HepG2 (cell line): ENCODE results near the gene ZBTB46. TPM values are rescaled to one million over a fixed set of nuclear protein-coding genes. Genes with fewer than 3 reads are reported as not detected.

ENCODE experiments used
- FOXK2 ChIP-seq: fragments of 450-650 bp; IDR thresholded peaks from 2 replicates; pipeline ENCODE4 v1.6.1; 2016
- ISX ChIP-seq: sonication (generic); formaldehyde crosslinking; conservative IDR thresholded peaks from 2 replicates; pipeline ENCODE4 v1.5.0; 2020; ENCODE audit warnings: missing genetic modification reagents
- MZF1 ChIP-seq: sonication (generic); formaldehyde crosslinking; IDR thresholded peaks from 2 replicates; pipeline ENCODE4 v1.8.1; 2023; ENCODE audit warnings: mild to moderate bottlenecking, missing genetic modification reagents, borderline replicate concordance
- PITX1 ChIP-seq: sonication (generic); formaldehyde crosslinking; IDR thresholded peaks from 2 replicates; pipeline ENCODE4 v1.5.1; 2020; ENCODE audit warnings: mild to moderate bottlenecking, missing genetic modification reagents
- RELA ChIP-seq: sonication (generic); formaldehyde crosslinking; IDR thresholded peaks from 2 replicates; pipeline ENCODE4 v1.4.0; 2020; ENCODE audit warnings: missing genetic modification reagents
- XRCC5 ChIP-seq: fragments of 200-400 bp; formaldehyde crosslinking; optimal IDR thresholded peaks from 2 replicates; pipeline ENCODE3; 2017; ENCODE audit warnings: mild to moderate bottlenecking, low read length
- ZBTB3 ChIP-seq: sonication (generic); formaldehyde crosslinking; IDR thresholded peaks from 2 replicates; pipeline ENCODE4 v1.4.0; 2020; ENCODE audit warnings: low read depth, mild to moderate bottlenecking, moderate library complexity, missing genetic modification reagents, borderline replicate concordance
- ZFX ChIP-seq: sonication (generic); formaldehyde crosslinking; IDR thresholded peaks from 2 replicates; pipeline ENCODE4 v1.4.0; 2020; ENCODE audit warnings: mild to moderate bottlenecking, low read depth, missing genetic modification reagents, moderate library complexity
- ZMAT3 ChIP-seq: sonication (generic); formaldehyde crosslinking; conservative IDR thresholded peaks from 2 replicates; pipeline ENCODE4 v1.7.0; 2021; ENCODE audit warnings: missing genetic modification reagents
- ZMYM4 ChIP-seq: sonication (generic); formaldehyde crosslinking; IDR thresholded peaks from 2 replicates; pipeline ENCODE4 v1.8.1; 2023; ENCODE audit warnings: mild to moderate bottlenecking, missing genetic modification reagents
- ZNF124 ChIP-seq: sonication (generic); formaldehyde crosslinking; IDR thresholded peaks from 2 replicates; pipeline ENCODE4 v1.4.0; 2020; ENCODE audit warnings: missing genetic modification reagents
- ZNF558 ChIP-seq: sonication (generic); formaldehyde crosslinking; IDR thresholded peaks from 2 replicates; pipeline ENCODE4 v1.9.0; 2022; ENCODE audit warnings: mild to moderate bottlenecking, missing genetic modification reagents, borderline replicate concordance
- ZNF616 ChIP-seq: sonication (generic); formaldehyde crosslinking; IDR thresholded peaks from 2 replicates; pipeline ENCODE4 v1.5.0; 2020; ENCODE audit warnings: low read depth, mild to moderate bottlenecking, missing genetic modification reagents
- ZNF839 ChIP-seq: sonication (generic); formaldehyde crosslinking; IDR thresholded peaks from 2 replicates; pipeline ENCODE4 v1.4.0; 2020; ENCODE audit warnings: missing genetic modification reagents, mild to moderate bottlenecking, borderline replicate concordance
- ZNF878 ChIP-seq: sonication (generic); formaldehyde crosslinking; IDR thresholded peaks from 2 replicates; pipeline ENCODE4 v1.8.1; 2023; ENCODE audit warnings: mild to moderate bottlenecking, missing genetic modification reagents, moderate library complexity
- polyA plus RNA-seq, 8 experiments: library from polyadenylated mRNA; depleted of rRNA in 3 of 8; stranded (reverse) in 7 of 8; unstranded in 1 of 8; fragments of >200 nt; fragmentation: Illumina TruSeq in 4 of 8; extraction: Trizol in 4 of 8; gene quantifications; 2 replicates each; pipeline versions ENCODE4 v1.2.1 to v1.2.3, GENCODE V29; 2011 to 2016; ENCODE audit warnings: low read depth in 4 of 8, missing spikeins in 1 of 8, mixed read lengths in 1 of 8; ENCODE audit not compliant: insufficient read depth in 1 of 8
- total RNA-seq, 5 experiments: library from RNA; depleted of rRNA; stranded (reverse); fragments of >200 nt; fragmentation: Illumina TruSeq; extraction: Trizol; gene quantifications; 2 replicates each; pipeline ENCODE4 v1.2.3, GENCODE V29; 2016; ENCODE audit warnings: low read depth in 1 of 5
- TF ChIP-seq, protein P1 (sequence below): sonication (generic); formaldehyde crosslinking; IDR thresholded peaks from 2 replicates; pipeline ENCODE4 v1.9.0; 2021; ENCODE audit warnings: mild to moderate bottlenecking, missing genetic modification reagents
- TF ChIP-seq, protein P2 (sequence below): conservative IDR thresholded peaks from 2 replicates; pipeline ENCODE4 v1.6.1; 2018; ENCODE audit warnings: missing genetic modification reagents
- TF ChIP-seq, protein P3 (sequence below): sonication (generic); formaldehyde crosslinking; IDR thresholded peaks from 2 replicates; pipeline ENCODE4 v1.5.0; 2020; ENCODE audit warnings: mild to moderate bottlenecking, missing genetic modification reagents
- TF ChIP-seq, protein P4 (sequence below): IDR thresholded peaks from 2 replicates; pipeline ENCODE4 v1.6.1; 2018; ENCODE audit warnings: missing genetic modification reagents, mild to moderate bottlenecking, missing compliant biosample characterization

The ZBTB46 gene
- total and polyA plus RNA-seq, 2 of the 13 experiments (the other 11 are each of a cell fraction or from before 2014, with no cell fraction given) = 1.6 to 13.5 TPM

DNA sequence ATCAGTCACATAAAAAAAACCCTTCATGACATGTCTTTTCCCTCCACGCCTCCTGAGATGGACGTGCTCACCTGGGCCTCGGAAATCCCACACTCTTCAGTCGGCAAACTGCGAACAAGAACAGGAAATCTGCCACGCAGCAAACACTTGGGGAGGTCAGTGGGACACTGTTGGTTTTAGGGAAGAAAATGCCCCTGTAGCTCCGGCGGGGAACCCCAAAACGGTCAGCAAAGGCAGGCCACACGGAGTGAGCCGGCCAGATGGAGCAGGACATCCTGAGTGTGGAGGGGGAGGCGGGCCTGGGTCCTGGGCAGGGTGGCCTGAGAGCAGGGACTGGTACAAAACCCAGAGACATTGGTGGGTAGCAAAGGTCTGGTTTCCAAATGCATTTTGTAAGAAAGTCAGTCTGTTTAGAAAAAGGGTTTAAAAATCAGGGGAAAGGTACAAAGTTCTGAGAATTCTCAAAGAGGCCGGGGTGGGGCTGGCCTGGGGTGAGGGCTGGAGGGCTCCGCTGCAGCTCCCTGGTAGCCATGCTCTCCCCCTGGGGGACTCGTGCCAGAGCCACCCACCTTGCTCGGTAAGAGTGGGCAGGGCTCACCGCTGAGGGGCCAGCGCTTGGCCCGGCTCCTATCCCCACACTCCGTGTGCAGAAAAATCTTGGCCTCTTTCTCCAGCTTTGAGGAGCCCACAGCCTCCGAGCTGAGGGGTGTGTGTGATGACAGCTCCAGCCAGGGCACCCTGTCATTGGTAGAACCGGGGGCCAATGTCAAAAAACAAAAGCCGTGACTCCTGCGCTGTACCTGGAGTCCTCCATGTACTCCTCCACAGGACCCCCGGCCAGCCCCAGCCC, 86.3 kb downstream of the ZBTB46 start (continued):
- TF ChIP-seq, protein P1, sequence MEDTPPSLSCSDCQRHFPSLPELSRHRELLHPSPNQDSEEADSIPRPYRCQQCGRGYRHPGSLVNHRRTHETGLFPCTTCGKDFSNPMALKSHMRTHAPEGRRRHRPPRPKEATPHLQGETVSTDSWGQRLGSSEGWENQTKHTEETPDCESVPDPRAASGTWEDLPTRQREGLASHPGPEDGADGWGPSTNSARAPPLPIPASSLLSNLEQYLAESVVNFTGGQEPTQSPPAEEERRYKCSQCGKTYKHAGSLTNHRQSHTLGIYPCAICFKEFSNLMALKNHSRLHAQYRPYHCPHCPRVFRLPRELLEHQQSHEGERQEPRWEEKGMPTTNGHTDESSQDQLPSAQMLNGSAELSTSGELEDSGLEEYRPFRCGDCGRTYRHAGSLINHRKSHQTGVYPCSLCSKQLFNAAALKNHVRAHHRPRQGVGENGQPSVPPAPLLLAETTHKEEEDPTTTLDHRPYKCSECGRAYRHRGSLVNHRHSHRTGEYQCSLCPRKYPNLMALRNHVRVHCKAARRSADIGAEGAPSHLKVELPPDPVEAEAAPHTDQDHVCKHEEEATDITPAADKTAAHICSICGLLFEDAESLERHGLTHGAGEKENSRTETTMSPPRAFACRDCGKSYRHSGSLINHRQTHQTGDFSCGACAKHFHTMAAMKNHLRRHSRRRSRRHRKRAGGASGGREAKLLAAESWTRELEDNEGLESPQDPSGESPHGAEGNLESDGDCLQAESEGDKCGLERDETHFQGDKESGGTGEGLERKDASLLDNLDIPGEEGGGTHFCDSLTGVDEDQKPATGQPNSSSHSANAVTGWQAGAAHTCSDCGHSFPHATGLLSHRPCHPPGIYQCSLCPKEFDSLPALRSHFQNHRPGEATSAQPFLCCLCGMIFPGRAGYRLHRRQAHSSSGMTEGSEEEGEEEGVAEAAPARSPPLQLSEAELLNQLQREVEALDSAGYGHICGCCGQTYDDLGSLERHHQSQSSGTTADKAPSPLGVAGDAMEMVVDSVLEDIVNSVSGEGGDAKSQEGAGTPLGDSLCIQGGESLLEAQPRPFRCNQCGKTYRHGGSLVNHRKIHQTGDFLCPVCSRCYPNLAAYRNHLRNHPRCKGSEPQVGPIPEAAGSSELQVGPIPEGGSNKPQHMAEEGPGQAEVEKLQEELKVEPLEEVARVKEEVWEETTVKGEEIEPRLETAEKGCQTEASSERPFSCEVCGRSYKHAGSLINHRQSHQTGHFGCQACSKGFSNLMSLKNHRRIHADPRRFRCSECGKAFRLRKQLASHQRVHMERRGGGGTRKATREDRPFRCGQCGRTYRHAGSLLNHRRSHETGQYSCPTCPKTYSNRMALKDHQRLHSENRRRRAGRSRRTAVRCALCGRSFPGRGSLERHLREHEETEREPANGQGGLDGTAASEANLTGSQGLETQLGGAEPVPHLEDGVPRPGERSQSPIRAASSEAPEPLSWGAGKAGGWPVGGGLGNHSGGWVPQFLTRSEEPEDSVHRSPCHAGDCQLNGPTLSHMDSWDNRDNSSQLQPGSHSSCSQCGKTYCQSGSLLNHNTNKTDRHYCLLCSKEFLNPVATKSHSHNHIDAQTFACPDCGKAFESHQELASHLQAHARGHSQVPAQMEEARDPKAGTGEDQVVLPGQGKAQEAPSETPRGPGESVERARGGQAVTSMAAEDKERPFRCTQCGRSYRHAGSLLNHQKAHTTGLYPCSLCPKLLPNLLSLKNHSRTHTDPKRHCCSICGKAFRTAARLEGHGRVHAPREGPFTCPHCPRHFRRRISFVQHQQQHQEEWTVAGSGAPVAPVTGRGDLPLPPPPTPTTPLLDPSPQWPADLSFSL (CRISPR knock-in tag) = no peak
- TF ChIP-seq ZBTB3 (CRISPR knock-in tag) (peak; percentile 73; the same call in 1 of the 2 replicates), ZNF124 (no peak), XRCC5 (no peak), MZF1 (CRISPR knock-in tag) (peak; percentile 52; the same call in 1 of the 2 replicates), ZFX (CRISPR knock-in tag) (peak; percentile 46), RELA (CRISPR knock-in tag) (no peak), ZNF616 (no peak), ZMYM4 (CRISPR knock-in tag) (no peak), ISX (no peak), ZMAT3 (CRISPR knock-in tag) (no peak), ZNF839 (no peak), ZNF558 (CRISPR knock-in tag) (no peak), PITX1 (0 out of 2 replicates have a peak, but pooled peaks have one; percentile 12), ZNF878 (CRISPR knock-in tag) (no peak), FOXK2 (no peak)
- TF ChIP-seq, protein P2, sequence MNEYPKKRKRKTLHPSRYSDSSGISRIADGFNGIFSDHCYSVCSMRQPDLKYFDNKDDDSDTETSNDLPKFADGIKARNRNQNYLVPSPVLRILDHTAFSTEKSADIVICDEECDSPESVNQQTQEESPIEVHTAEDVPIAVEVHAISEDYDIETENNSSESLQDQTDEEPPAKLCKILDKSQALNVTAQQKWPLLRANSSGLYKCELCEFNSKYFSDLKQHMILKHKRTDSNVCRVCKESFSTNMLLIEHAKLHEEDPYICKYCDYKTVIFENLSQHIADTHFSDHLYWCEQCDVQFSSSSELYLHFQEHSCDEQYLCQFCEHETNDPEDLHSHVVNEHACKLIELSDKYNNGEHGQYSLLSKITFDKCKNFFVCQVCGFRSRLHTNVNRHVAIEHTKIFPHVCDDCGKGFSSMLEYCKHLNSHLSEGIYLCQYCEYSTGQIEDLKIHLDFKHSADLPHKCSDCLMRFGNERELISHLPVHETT = no peak
- TF ChIP-seq, protein P3, sequence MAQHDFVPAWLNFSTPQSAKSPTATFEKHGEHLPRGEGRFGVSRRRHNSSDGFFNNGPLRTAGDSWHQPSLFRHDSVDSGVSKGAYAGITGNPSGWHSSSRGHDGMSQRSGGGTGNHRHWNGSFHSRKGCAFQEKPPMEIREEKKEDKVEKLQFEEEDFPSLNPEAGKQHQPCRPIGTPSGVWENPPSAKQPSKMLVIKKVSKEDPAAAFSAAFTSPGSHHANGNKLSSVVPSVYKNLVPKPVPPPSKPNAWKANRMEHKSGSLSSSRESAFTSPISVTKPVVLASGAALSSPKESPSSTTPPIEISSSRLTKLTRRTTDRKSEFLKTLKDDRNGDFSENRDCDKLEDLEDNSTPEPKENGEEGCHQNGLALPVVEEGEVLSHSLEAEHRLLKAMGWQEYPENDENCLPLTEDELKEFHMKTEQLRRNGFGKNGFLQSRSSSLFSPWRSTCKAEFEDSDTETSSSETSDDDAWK = no peak
- TF ChIP-seq, protein P4, sequence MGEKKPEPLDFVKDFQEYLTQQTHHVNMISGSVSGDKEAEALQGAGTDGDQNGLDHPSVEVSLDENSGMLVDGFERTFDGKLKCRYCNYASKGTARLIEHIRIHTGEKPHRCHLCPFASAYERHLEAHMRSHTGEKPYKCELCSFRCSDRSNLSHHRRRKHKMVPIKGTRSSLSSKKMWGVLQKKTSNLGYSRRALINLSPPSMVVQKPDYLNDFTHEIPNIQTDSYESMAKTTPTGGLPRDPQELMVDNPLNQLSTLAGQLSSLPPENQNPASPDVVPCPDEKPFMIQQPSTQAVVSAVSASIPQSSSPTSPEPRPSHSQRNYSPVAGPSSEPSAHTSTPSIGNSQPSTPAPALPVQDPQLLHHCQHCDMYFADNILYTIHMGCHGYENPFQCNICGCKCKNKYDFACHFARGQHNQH (CRISPR knock-in tag) = no peak
